HG02571 (cell line): ENCODE data around the gene TLCD3B.
A peak's percentile ranks its signal among the peaks of the same experiment; 100 is the strongest.

ENCODE experiments used
- ATAC-seq: cut with Tn5 transposase; IDR thresholded peaks from one replicate; pipeline ENCODE4 v1.9.1; 2021; ENCODE audit warnings: mild to moderate bottlenecking, moderate library complexity; ENCODE audit not compliant: unreplicated experiment

Gene TLCD3B

GRCh38 chr16:30030841-30031413 lies at the start of gene TLCD3B:
Gene TLCD3B (minus strand): TSS chr16:30031271. CDS start chr16:30030527, 744 bp downstream.
- no peak for ATAC-seq

GRCh38 chr16:30079480-30079879 lies 48.4 kb upstream of the TLCD3B start:
- ATAC-seq, result no peak

- ATAC-seq, result no peak
Observed at GRCh38 chr16:30078744-30079143, 47.7 kb upstream of the TLCD3B start.

- no peak for ATAC-seq
Observed at GRCh38 chr16:30077656-30078055, 46.6 kb upstream of the TLCD3B start.

- peak; percentile 11 for ATAC-seq
Observed at GRCh38 chr16:30076276-30076791, 45.3 kb upstream of the TLCD3B start.

- peak; percentile 65 for ATAC-seq
Observed at GRCh38 chr16:30075503-30076275, 44.6 kb upstream of the TLCD3B start, which contains the start of gene PPP4C. Gene PPP4C (plus strand): TSS chr16:30075994. CDS start chr16:30076378, 384 bp downstream.

- no peak for ATAC-seq
Observed at GRCh38 chr16:30070490-30070889, 39.4 kb upstream of the TLCD3B start.

- ATAC-seq, result no peak
Observed at GRCh38 chr16:30069611-30070462, 38.8 kb upstream of the TLCD3B start.

- ATAC-seq, result no peak
Observed at GRCh38 chr16:30068750-30069610, 37.9 kb upstream of the TLCD3B start.

GRCh38 chr16:30068333-30068732 lies 37.3 kb upstream of the TLCD3B start:
- ATAC-seq, result no peak

GRCh38 chr16:30067584-30067916 lies 36.5 kb upstream of the TLCD3B start:
- ATAC-seq, result no peak

- ATAC-seq, result no peak
Observed at GRCh38 chr16:30066761-30067583, 35.9 kb upstream of the TLCD3B start.

GRCh38 chr16:30065943-30066760 lies 35.1 kb upstream of the TLCD3B start:
- peak; percentile 2 for ATAC-seq

- peak; percentile 74 for ATAC-seq
Observed at GRCh38 chr16:30065102-30065942, 34.3 kb upstream of the TLCD3B start, which contains the start of gene ALDOA. Gene ALDOA (plus strand): TSS chr16:30065760. CDS start chr16:30066898, 1,138 bp downstream.

GRCh38 chr16:30064729-30065101 lies 33.6 kb upstream of the TLCD3B start:
- no peak for ATAC-seq

- ATAC-seq, result peak; percentile 26
Observed at GRCh38 chr16:30063893-30064728, 33.0 kb upstream of the TLCD3B start.
